Astrocyte of the cerebellum (primary cell): ENCODE results near the gene CHID1.

Experiments
- DNase-seq: peaks from one replicate; pipeline ENCODE4 v3.0.0-alpha.2; 2011; ENCODE audit warnings: low read depth
- H3K4me3 ChIP-seq: 2 replicates; pipeline ENCODE4 v1.5.1; 2011; ENCODE audit warnings: mild to moderate bottlenecking, low read depth, low read length, moderate library complexity
- CTCF ChIP-seq: IDR thresholded peaks from 2 replicates; pipeline ENCODE4 v1.5.1; 2012; ENCODE audit warnings: low read length, low read depth, moderate library complexity, mild to moderate bottlenecking; ENCODE audit errors: missing control alignments
- in situ Hi-C: cut with HindIII; loops from 2 replicates; pipeline ENCODE4 v1.10.0; 2017; ENCODE audit warnings: low sequenced_read_pairs

CHID1 gene

GRCh38 chr11:954392-955153 lies 44.0 kb upstream of the CHID1 start:
- TF ChIP-seq CTCF, result no peak
- no peak for DNase-seq
- in situ Hi-C loops, result no loop called here
- no peak overlapping the region for H3K4me3 ChIP-seq

- in situ Hi-C loops, result no loop called here
- no peak for TF ChIP-seq CTCF
- no peak overlapping the region for H3K4me3 ChIP-seq
- no peak for DNase-seq
Measured at GRCh38 chr11:953512-953911, 42.9 kb upstream of the CHID1 start.

- no peak overlapping the region for H3K4me3 ChIP-seq
- DNase-seq, result no peak
- in situ Hi-C loops, result no loop called here
- TF ChIP-seq CTCF, result no peak
Measured at GRCh38 chr11:952406-953385, 42.1 kb upstream of the CHID1 start.

GRCh38 chr11:951507-951906 lies 40.9 kb upstream of the CHID1 start:
- in situ Hi-C loops, result no loop called here
- DNase-seq, result no peak
- no peak for TF ChIP-seq CTCF
- no peak overlapping the region for H3K4me3 ChIP-seq

- in situ Hi-C loops, result no loop called here
Measured at GRCh38 chr11:947744-948143, 37.1 kb upstream of the CHID1 start.

More at GRCh38 chr11:947744-948143, 37.1 kb upstream of the CHID1 start:
- DNase-seq, result no peak
- H3K4me3 ChIP-seq, result no peak overlapping the region
- no peak for TF ChIP-seq CTCF
